NCI-H1048 (cell line): ENCODE results near the gene BHMT2.
A peak's percentile ranks its signal among the peaks of the same experiment; 100 is the strongest.

ENCODE experiments used
- DNase-seq: peaks from one replicate; lab custom pipeline; 2025; lab: John Stamatoyannopoulos, UW

The BHMT2 gene

GRCh38 chr5:79069488-79070349 lies at the start of gene BHMT2, which contains the start of gene DMGDH:
Gene BHMT2, plus strand, starts transcription at chr5:79069767. Its CDS starts 16 bp downstream, at chr5:79069783.
Gene DMGDH, minus strand, starts transcription at chr5:79069674. Its CDS starts 54 bp downstream, at chr5:79069620.
- DNase-seq, result no peak

GRCh38 chr5:79020861-79021561 lies 48.6 kb upstream of the BHMT2 start:
- peak; percentile 37 for DNase-seq

GRCh38 chr5:79021753-79022152 lies 47.8 kb upstream of the BHMT2 start:
- no peak for DNase-seq

- DNase-seq, result no peak
These were observed 46.8 kb upstream of the BHMT2 start for GRCh38 chr5:79022771-79023170.

- DNase-seq, result no peak
These were observed 46.2 kb upstream of the BHMT2 start for GRCh38 chr5:79023348-79023747.

- no peak for DNase-seq
These were observed 45.6 kb upstream of the BHMT2 start for GRCh38 chr5:79023947-79024346.

- DNase-seq, result peak; percentile 34
These were observed 44.5 kb upstream of the BHMT2 start for GRCh38 chr5:79025054-79025472.

- DNase-seq, result no peak
These were observed 38.7 kb upstream of the BHMT2 start for GRCh38 chr5:79030663-79031484.

GRCh38 chr5:79031485-79031867 lies 38.1 kb upstream of the BHMT2 start:
- DNase-seq, result no peak

GRCh38 chr5:79032031-79032695 lies 37.4 kb upstream of the BHMT2 start:
- DNase-seq, result peak; percentile 48

GRCh38 chr5:79032782-79033181 lies 36.8 kb upstream of the BHMT2 start:
- no peak for DNase-seq

GRCh38 chr5:79035237-79035636 lies 34.3 kb upstream of the BHMT2 start:
- no peak for DNase-seq

- no peak for DNase-seq
These were observed 32.8 kb upstream of the BHMT2 start for GRCh38 chr5:79036769-79037168.

GRCh38 chr5:79042188-79042587 lies 27.4 kb upstream of the BHMT2 start:
- DNase-seq, result no peak

- DNase-seq, result no peak
These were observed 22.4 kb upstream of the BHMT2 start for GRCh38 chr5:79047199-79047598.

- DNase-seq, result no peak
These were observed 21.1 kb upstream of the BHMT2 start for GRCh38 chr5:79048437-79048836.

GRCh38 chr5:79050498-79050897 lies 19.1 kb upstream of the BHMT2 start:
- DNase-seq, result no peak

GRCh38 chr5:79053321-79053720 lies 16.2 kb upstream of the BHMT2 start:
- no peak for DNase-seq

GRCh38 chr5:79055017-79055416 lies 14.6 kb upstream of the BHMT2 start:
- no peak for DNase-seq

- no peak for DNase-seq
These were observed 12.7 kb upstream of the BHMT2 start for GRCh38 chr5:79056847-79057246.

- DNase-seq, result no peak
These were observed 9.9 kb upstream of the BHMT2 start for GRCh38 chr5:79059674-79060073.

GRCh38 chr5:79062436-79062835 lies 7.1 kb upstream of the BHMT2 start:
- DNase-seq, result no peak
